Sciatic nerve (tissue), 2 donors: ENCODE measurements around the gene IRF8. TPM values are rescaled to one million over a fixed set of nuclear protein-coding genes. Genes with fewer than 3 reads are reported as not detected.
"Not testable (repeated sequence)": the region's sequence is repeated elsewhere in the genome, so short reads cannot be mapped to it uniquely, and the experiment has no call there.

Source experiments
- ATAC-seq: fragments of 200-7000 bp; cut with Tn5 transposase; one replicate; pipeline ENCODE4 v1.9.1; 2020; ENCODE audit warnings: mild to moderate bottlenecking, moderate library complexity
- DNase-seq: peaks from one replicate; pipeline ENCODE4 v3.0.0-alpha.2; 2020; ENCODE audit warnings: low spot score
- intact Hi-C: fragments of 100-400 bp; cut with DNase I; formaldehyde crosslinking; loops from one replicate; pipeline ENCODE4 v1.14.2; 2022
- total RNA-seq: library from RNA; stranded (reverse); fragmentation: NEBNext Ultra II Directional; extraction: Animal tissue kit (Norgen Biotek cat#: 25700); gene quantifications from one replicate; pipeline ENCODE4 v1.2.1, GENCODE V29; 2021
- donor health status: DM: no; HTN: no; CAD: no.
- donor health status: DM: no; HTN: no; CAD: no.

The IRF8 gene
- total RNA-seq, 1 donor from 2014 or later: 19.1 TPM

DNA sequence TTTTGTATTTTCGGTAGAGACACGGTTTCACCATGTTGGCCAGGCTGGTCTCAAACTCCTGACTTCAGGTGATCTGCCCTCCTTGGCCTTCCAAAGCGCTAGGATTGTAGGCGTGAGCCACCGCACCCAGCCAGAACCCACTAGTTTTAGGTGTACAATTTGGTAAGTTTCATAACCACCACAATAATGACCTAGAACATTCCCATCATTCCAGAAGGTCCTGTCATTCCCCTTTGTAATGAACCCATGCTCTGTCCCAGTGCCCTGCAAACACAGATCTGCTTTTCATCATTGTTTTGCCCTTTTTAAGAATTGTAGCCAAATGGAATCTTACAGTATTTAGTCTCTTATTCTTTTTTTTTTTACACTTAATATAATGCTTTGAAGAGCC is 35.6 kb upstream of the IRF8 start:
- ATAC-seq: no peak
- intact Hi-C loops: no loop called here
- DNase-seq: no peak

GRCh38 chr16:85864965-85865364 is 34.0 kb upstream of the IRF8 start:
- intact Hi-C loops: no loop called here
- DNase-seq (no peak), ATAC-seq (no peak)

- intact Hi-C loops: no loop called here
- no peak for DNase-seq
Measured at GRCh38 chr16:85867189-85867588, 31.8 kb upstream of the IRF8 start.

GRCh38 chr16:85868495-85868894 is 30.5 kb upstream of the IRF8 start:
- intact Hi-C loops: no loop called here
- no peak for ATAC-seq
- no peak for DNase-seq

More at GRCh38 chr16:85867189-85867588, 31.8 kb upstream of the IRF8 start:
- no peak for ATAC-seq

DNA sequence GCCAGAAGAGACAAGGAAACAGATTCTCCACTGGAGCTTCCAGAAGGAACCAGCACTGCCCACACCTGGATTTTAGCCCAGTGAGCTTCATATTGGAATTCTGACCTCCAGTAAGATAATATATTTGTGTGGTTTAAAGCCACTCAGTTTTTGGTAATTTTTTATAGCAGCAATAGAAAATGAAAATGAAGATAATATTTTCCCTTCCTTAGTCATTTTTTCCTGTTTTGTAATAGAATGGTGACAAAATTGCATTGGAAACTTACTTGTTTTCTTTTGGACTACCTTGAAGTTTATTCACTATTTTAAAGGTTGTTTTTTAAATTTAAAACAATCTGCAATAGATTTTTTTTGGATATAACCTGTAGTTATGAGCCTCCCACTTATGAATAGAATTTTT is 29.8 kb upstream of the IRF8 start:
- DNase-seq: no peak
- ATAC-seq: no peak
- intact Hi-C loops: no loop called here

DNA sequence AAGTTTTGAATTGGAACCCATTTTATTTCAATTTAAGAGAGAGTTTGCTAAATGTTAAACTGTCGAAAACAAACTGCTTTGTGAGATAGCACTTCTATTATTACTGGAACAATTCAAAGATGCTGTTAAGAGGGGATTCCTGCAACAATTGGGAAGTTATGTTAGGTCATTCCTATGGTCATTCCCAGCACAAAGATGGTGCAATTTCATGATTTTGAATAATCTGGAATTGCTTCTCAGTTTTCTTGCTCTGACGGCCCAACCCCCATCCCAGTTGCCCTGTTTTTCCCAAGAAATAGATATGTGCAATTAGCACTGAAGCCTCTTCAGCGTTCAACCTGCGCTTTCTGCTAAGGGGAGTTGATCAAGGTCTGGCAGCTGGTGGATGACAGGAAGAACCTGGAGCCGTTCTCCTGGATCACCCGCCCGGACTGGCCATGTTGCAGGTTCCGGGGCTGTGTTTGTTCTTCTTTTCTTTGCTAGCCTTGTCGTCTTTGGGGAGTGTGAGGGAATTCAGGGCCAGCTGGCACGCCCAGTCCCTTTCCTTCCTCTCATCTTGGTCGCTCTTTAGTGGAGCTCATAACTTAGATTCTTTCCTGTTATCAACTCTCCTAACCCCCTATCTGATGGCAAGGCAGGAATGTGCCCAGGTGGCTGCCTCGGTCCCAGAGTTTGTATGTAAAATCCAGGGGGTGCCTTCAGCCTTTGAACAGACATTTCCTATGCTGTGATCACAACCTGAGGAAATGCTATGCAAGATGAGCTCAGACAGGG is 29.0 kb upstream of the IRF8 start:
- intact Hi-C loops: no loop called here
- ATAC-seq (peak; percentile 66), DNase-seq (no peak)

- no peak for DNase-seq
- ATAC-seq: no peak
- intact Hi-C loops: no loop called here
Measured at GRCh38 chr16:85871756-85872155, 27.2 kb upstream of the IRF8 start.

DNA sequence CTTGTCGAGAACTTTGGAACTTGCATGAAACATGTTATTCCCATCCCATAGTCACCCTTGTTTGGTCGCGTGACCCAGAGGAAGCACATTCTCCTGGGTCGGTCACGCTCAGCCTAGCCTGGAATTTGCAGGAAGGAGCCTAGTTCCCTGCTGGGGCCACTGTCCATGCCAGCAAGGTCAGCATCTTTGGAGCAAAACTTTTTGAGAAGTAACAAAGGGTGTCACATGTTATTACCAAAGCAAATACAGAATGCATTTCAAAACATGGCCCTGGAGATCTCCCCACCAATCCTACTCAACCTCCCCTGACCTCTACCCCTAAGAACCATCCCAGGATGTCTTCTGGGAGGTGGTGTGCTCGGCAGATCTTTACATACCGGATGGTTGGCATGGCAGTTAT is 26.2 kb upstream of the IRF8 start:
- intact Hi-C loops: no loop called here
- ATAC-seq (peak; percentile 70), DNase-seq (no peak)

- no peak for DNase-seq
- ATAC-seq: no peak
- intact Hi-C loops: no loop called here
Measured at GRCh38 chr16:85873153-85873552, 25.8 kb upstream of the IRF8 start.

DNA sequence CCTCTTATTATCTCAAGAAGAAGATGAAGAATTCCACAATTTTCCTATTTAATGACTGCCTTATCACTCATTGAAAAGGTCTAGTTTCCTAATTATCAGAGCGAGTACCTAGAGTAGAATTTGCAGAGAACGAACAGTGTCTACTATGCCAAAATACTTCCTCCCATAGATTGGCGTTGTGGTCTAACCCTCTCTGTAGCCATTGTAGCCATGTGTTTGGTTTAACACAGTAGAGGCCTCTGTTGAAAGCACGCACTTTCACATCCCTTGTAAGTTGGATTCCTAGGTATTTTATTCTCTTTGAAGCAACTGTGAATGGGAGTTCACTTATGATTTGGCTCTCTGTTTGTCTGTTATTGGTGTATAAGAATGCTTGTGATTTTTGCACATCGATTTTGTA is 24.9 kb upstream of the IRF8 start:
- intact Hi-C loops, ATAC-seq, DNase-seq: not testable (repeated sequence)

DNA sequence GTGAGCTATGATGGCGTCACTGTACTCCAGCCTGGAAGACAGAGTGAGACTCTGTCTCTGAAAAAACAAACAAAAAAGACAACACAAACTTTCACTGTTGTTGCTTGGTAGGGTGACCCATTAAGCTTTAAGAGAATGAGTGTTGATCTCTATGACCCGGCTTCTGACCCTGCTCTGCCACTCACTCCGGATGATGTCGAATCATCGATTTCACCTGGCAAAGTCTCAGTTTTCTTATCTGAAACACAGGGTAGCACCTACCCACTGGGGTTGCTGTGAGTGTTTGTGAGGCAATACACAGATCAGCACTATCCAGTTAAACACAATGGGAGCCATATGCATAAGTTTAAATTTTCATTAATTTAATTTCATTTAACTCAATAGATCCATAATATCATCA is 20.6 kb upstream of the IRF8 start:
- intact Hi-C loops: no loop called here
- no peak for DNase-seq
- ATAC-seq: no peak

- intact Hi-C loops: no loop called here
- DNase-seq (no peak), ATAC-seq (no peak)
Measured at GRCh38 chr16:85878875-85879274, 20.1 kb upstream of the IRF8 start.

DNA sequence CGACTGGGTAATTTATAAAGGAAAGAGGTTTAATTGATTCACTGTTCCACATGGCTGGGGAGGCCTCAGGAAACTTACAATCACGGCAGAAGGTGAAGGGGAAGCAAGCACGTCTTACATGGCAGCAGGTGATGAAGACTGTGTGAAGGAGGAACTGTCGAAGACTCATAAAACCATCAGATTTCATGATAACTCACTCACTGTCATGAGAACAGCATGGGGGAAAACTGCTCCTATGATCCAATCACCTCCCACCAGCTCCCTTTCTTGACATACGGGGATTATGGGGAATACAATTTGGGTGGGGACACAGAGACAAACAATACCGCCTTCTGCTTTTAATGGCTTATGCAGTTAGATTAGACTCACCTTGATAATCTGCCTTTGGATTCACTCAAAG is 19.4 kb upstream of the IRF8 start:
- ATAC-seq: no peak

DNA sequence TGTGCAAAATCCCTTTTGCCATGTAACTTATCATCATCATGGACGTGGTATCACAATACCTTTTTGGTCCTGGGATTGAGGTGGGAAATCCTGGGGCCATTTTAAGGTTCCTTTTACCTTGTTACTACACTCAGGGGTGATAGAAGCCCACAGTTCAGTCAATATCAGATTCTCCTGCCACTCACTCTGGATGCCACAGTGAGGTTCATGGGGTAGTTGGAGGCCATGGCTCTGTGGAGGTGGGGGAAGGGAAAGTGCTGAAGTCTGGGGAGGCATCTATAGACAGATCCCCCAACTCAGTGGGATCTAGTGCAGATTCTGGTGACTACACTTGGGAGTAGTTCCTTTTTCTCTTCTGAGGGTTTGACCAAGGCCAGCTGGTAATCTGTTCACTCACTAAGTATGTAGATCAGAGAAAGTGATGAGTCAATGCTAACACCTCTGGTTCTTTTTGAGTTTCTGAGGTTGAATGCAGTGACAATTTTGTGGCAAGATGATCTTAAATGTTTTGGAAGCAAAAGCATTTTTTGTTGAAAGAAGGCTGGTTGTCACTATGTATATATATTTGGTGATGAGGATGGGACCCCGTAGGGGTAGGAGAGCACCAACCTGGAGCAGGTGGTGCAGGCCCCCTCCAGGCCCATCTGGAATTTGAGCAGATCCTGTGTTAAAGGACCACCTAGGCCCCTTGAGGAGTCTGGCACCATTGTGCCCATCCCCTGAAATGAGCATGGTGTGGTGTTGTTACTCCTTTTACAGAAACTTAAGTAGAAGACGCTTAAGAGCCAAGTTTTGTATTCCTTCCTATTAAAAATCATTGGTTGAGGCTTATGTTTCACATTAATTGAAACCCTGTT is 18.8 kb upstream of the IRF8 start:
- intact Hi-C loops: no loop called here
- DNase-seq (no peak), ATAC-seq (no peak)

More for the DNA sequence above, 19.4 kb upstream of the IRF8 start:
- intact Hi-C loops: no loop called here
- DNase-seq: no peak

DNA sequence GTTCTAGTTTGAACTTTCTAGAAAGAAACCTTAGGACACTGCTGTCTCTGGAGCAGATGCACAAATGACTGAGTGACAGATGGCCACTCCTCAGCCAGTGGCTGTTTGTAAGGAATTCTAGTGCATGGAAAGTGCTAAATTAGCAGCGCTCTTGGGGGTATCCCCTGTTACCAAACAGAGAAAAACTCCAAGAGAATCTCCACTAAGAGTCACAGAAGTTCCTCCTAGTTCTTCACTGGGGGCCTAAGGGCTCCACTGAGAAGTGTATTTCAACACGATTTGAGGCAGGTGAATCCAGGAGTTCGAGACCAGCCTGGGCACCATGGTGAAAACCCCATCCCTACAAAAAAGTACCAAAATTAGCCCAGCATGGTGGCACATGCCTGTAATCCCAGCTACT is 18.1 kb upstream of the IRF8 start:
- ATAC-seq (no peak), DNase-seq (no peak)
- intact Hi-C loops: no loop called here

GRCh38 chr16:85881436-85881835 is 17.5 kb upstream of the IRF8 start:
- ATAC-seq: no peak
- no peak for DNase-seq
- intact Hi-C loops: no loop called here

GRCh38 chr16:85882181-85882810 is 16.7 kb upstream of the IRF8 start:
- ATAC-seq (no peak), DNase-seq (no peak)
- intact Hi-C loops: no loop called here

- ATAC-seq: no peak
- DNase-seq: no peak
- intact Hi-C loops: no loop called here
Measured at GRCh38 chr16:85883813-85884212, 15.1 kb upstream of the IRF8 start.

- no peak for ATAC-seq
- no peak for DNase-seq
- intact Hi-C loops: no loop called here
Measured at GRCh38 chr16:85884808-85885463, 14.0 kb upstream of the IRF8 start.
